ENCODE results near the gene NT5DC1.

NT5DC1 gene

GRCh38 chr6:116057766-116058165 is 42.9 kb upstream of the NT5DC1 start:
- H3K4me1 ChIP-seq (ENCODE audit: low read length) = peaks cover 5% of the 10 kb centered on the region
- no peak overlapping the region for H3K4me3 ChIP-seq (ENCODE audit: low read length)
- no peak for TF ChIP-seq EZH2 (optimal IDR thresholded peaks at IDR 0.05; ENCODE audit: low read depth, low read length)
- no peak for TF ChIP-seq CTCF (IDR thresholded peaks at IDR 0.05; ENCODE audit: low read length)
- TF ChIP-seq EZH2phosphoT487 (IDR thresholded peaks at IDR 0.05; ENCODE audit: low read length) = no peak
- no peaks in the 10 kb centered on the region for H4K20me1 ChIP-seq (ENCODE audit: insufficient read depth, low read length)
- peaks cover 12% of the 10 kb centered on the region for H3F3A ChIP-seq (ENCODE audit: insufficient read depth, low read length)
- no peak overlapping the region for H3K27ac ChIP-seq (ENCODE audit: low read length)
- no peaks in the 10 kb centered on the region for H3K79me2 ChIP-seq (ENCODE audit: low read length)
- H3K4me2 ChIP-seq (ENCODE audit: low read depth, low read length) = no peak overlapping the region
- H3K9me2 ChIP-seq (replicated peaks; ENCODE audit: insufficient read depth, low read length) = no peaks in the 10 kb centered on the region
- H3K9ac ChIP-seq (ENCODE audit: low read length) = no peak overlapping the region
- no peak for DNase-seq
- no peaks in the 10 kb centered on the region for H3K9me3 ChIP-seq (replicated peaks; ENCODE audit: insufficient read depth, low read length)
- no peaks in the 10 kb centered on the region for H3K27me3 ChIP-seq (replicated peaks; ENCODE audit: insufficient read depth, low read length)
- H3K36me3 ChIP-seq (replicated peaks; ENCODE audit: insufficient read depth, low read length) = no peaks in the 10 kb centered on the region
- H2AFZ ChIP-seq (ENCODE audit: low read length) = no peak overlapping the region

DNA sequence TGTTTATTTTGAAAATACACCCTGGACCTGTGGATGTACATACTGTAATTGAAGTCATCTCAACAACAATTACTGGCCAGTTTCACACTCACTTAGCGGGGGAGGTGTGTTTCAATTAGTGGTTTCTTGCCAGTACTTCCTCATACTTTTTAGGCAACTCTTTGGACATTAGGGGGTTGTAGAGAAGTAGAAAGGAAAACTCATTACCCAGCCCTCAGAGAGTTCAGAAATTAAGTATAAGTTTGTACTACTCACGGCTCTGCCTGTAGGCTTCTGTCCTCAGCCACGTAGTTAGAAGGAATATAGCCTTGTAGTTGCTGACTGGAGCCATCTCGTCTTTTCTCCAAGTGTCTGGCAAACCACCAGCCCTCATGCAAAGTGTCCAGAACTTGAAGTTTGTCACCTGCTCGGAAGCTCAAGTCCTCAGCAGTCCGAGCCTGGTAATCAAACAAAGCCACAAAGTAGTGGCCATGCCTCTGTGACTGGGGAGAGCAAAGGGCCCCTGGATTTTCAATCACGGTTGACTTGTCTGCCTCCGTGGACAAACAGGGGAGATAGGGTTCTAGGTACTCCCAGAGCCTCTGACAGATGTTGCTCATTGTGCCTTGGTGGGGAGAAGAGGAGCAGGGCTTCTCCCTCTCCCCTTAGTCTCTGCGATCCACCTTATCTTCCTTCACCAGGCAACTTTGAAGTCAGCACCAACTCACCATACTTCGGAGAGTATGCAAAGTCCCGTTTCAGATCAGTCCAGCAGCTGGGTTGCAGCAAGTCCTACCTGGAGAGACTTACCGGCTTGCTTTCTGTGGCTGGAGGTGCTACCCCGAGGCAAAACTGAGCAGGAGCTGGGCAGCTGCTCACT is 40.7 kb upstream of the NT5DC1 start:
- TF ChIP-seq EZH2 (optimal IDR thresholded peaks at IDR 0.05; ENCODE audit: low read depth, low read length) = no peak
- no peak for TF ChIP-seq EZH2phosphoT487 (IDR thresholded peaks at IDR 0.05; ENCODE audit: low read length)
- no peak for TF ChIP-seq CTCF (IDR thresholded peaks at IDR 0.05; ENCODE audit: low read length)
- peak; percentile 58 for DNase-seq
- H3K9me2 ChIP-seq (replicated peaks; ENCODE audit: insufficient read depth, low read length) = no peaks in the 10 kb centered on the region
- H3K4me1 ChIP-seq (ENCODE audit: low read length) = peaks cover 5% of the 10 kb centered on the region
- H2AFZ ChIP-seq (ENCODE audit: low read length) = peak overlapping the region; percentile 92
- H3K27me3 ChIP-seq (replicated peaks; ENCODE audit: insufficient read depth, low read length) = no peaks in the 10 kb centered on the region
- no peaks in the 10 kb centered on the region for H4K20me1 ChIP-seq (ENCODE audit: insufficient read depth, low read length)
- H3K4me3 ChIP-seq (ENCODE audit: low read length) = peak overlapping the region; percentile 72
- no peaks in the 10 kb centered on the region for H3K79me2 ChIP-seq (ENCODE audit: low read length)
- H3K27ac ChIP-seq (ENCODE audit: low read length) = peak overlapping the region; percentile 61; the same call in 1 of the 2 replicates
- H3K9ac ChIP-seq (ENCODE audit: low read length) = peak overlapping the region; percentile 52
- H3K9me3 ChIP-seq (replicated peaks; ENCODE audit: insufficient read depth, low read length) = no peaks in the 10 kb centered on the region
- peak overlapping the region; percentile 84 for H3K4me2 ChIP-seq (ENCODE audit: low read depth, low read length)
- H3F3A ChIP-seq (ENCODE audit: insufficient read depth, low read length) = peaks cover 12% of the 10 kb centered on the region
- H3K36me3 ChIP-seq (replicated peaks; ENCODE audit: insufficient read depth, low read length) = no peaks in the 10 kb centered on the region

DNA sequence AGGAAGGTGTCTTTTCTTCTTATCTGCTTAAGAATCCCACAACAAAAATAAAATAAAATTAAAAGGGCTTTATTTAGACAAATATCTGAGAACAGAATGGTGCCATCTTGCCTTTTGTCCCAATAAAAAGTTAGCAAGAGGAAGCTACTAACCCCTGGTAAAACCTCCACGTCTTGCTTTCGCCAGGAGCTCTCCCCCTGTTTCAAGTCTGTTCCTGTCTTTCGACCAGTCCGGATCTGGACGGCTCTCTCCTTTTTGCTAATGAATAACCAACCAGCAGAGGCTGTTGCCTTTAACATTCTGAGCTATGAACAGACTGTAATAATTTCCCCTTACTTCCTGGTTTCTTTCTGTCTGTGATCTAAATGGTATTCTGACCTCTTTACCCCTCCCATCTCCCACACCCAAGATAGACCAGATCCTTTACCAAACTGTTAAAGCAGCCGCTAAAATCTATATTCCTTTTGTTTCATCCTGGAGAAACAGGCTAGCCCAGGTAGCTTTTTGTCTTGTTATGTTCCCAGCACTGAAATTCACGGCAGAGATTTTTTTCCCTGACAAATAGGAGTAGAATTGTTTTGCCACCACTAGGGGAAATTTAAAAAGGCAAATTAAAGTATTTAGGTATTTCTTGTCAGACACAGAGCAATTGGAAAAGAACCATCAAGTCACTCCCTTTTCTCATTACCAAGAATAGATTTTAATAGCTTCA is 39.9 kb upstream of the NT5DC1 start, which contains the start of gene FRK:
FRK (minus strand) TSS at position 320 of the 712 bp plus-strand sequence. CDS start 580 bp downstream, outside the sequence.
- H3K9ac ChIP-seq (ENCODE audit: low read length) = peak within 1 kb of the TSS; percentile 52
- peak within 1 kb of the TSS; percentile 84 for H3K4me2 ChIP-seq (ENCODE audit: low read depth, low read length)
- H3K36me3 ChIP-seq (replicated peaks; ENCODE audit: insufficient read depth, low read length) = no peaks in the 10 kb centered on the region
- H3K9me3 ChIP-seq (replicated peaks; ENCODE audit: insufficient read depth, low read length) = no peaks in the 10 kb centered on the region
- H3K27ac ChIP-seq (ENCODE audit: low read length) = peak within 1 kb of the TSS; percentile 61; the same call in 1 of the 2 replicates
- H4K20me1 ChIP-seq (ENCODE audit: insufficient read depth, low read length) = no peaks in the 10 kb centered on the region
- H3K4me1 ChIP-seq (ENCODE audit: low read length) = peaks cover 5% of the 10 kb centered on the region
- peak within 1 kb of the TSS; percentile 72 for H3K4me3 ChIP-seq (ENCODE audit: low read length)
- no peaks in the 10 kb centered on the region for H3K9me2 ChIP-seq (replicated peaks; ENCODE audit: insufficient read depth, low read length)
- H3K79me2 ChIP-seq (ENCODE audit: low read length) = no peaks in the 10 kb centered on the region
- H3F3A ChIP-seq (ENCODE audit: insufficient read depth, low read length) = peaks cover 12% of the 10 kb centered on the region
- no peaks in the 10 kb centered on the region for H3K27me3 ChIP-seq (replicated peaks; ENCODE audit: insufficient read depth, low read length)
- TF ChIP-seq EZH2 (optimal IDR thresholded peaks at IDR 0.05; ENCODE audit: low read depth, low read length) (no peak), CTCF (IDR thresholded peaks at IDR 0.05; ENCODE audit: low read length) (peak; percentile 46)
- DNase-seq = peak; percentile 32
- H2AFZ ChIP-seq (ENCODE audit: low read length) = peak within 1 kb of the TSS; percentile 92
